Glutamatergic neuron (in vitro differentiated cells): ENCODE data around the gene CERS5. TPM values are rescaled to one million over a fixed set of nuclear protein-coding genes. Genes with fewer than 3 reads are reported as not detected.
A peak's percentile ranks its signal among the peaks of the same experiment; 100 is the strongest.

Experiments
- DNase-seq: peaks from one replicate; pipeline ENCODE4 v3.0.0; 2022
- H3K27ac Mint-ChIP-seq: one replicate; pipeline ENCODE4 v1.8.0; 2020; ENCODE audit warnings: mild to moderate bottlenecking, mixed read lengths, inconsistent platforms; ENCODE audit not compliant: unreplicated experiment
- H3K27me3 Mint-ChIP-seq: one replicate; pipeline ENCODE4 v1.8.0; 2020; ENCODE audit warnings: mild to moderate bottlenecking, moderate library complexity, mixed read lengths, inconsistent platforms; ENCODE audit not compliant: unreplicated experiment
- H3K36me3 Mint-ChIP-seq: one replicate; pipeline ENCODE4 v1.8.0; 2020; ENCODE audit warnings: mild to moderate bottlenecking, mixed read lengths, inconsistent platforms; ENCODE audit not compliant: unreplicated experiment
- H3K4me1 Mint-ChIP-seq: one replicate; pipeline ENCODE4 v1.8.0; 2020; ENCODE audit warnings: mild to moderate bottlenecking, low read depth, mixed read lengths, inconsistent platforms; ENCODE audit not compliant: unreplicated experiment
- H3K4me3 Mint-ChIP-seq: one replicate; pipeline ENCODE4 v1.8.0; 2020; ENCODE audit warnings: mild to moderate bottlenecking, mixed read lengths, inconsistent platforms; ENCODE audit not compliant: unreplicated experiment
- H3K9me3 Mint-ChIP-seq: one replicate; pipeline ENCODE4 v1.8.0; 2020; ENCODE audit warnings: mild to moderate bottlenecking, moderate library complexity, mixed read lengths, inconsistent platforms; ENCODE audit not compliant: unreplicated experiment
- total RNA-seq: library from RNA; stranded (reverse); fragmentation: NEBNext Ultra II Directional; extraction: Animal tissue kit (Norgen Biotek cat#: 25700); gene quantifications from one replicate; pipeline ENCODE4 v1.2.1, GENCODE V29; 2021; ENCODE audit not compliant: unreplicated experiment
- TF ChIP-seq, protein P1 (sequence below): fragments of 200-600 bp; sonication (generic); IDR thresholded peaks from one replicate; pipeline ENCODE4 v1.5.0; 2021; ENCODE audit not compliant: partially characterized antibody, unreplicated experiment

CERS5 gene
- total RNA-seq, 1 donor from 2014 or later, result 125 TPM

- H3K4me3 Mint-ChIP-seq, result no peak overlapping the region
- H3K9me3 Mint-ChIP-seq, result no peaks in the 10 kb centered on the region
- no peaks in the 10 kb centered on the region for H3K4me1 Mint-ChIP-seq
- TF ChIP-seq, protein P1, sequence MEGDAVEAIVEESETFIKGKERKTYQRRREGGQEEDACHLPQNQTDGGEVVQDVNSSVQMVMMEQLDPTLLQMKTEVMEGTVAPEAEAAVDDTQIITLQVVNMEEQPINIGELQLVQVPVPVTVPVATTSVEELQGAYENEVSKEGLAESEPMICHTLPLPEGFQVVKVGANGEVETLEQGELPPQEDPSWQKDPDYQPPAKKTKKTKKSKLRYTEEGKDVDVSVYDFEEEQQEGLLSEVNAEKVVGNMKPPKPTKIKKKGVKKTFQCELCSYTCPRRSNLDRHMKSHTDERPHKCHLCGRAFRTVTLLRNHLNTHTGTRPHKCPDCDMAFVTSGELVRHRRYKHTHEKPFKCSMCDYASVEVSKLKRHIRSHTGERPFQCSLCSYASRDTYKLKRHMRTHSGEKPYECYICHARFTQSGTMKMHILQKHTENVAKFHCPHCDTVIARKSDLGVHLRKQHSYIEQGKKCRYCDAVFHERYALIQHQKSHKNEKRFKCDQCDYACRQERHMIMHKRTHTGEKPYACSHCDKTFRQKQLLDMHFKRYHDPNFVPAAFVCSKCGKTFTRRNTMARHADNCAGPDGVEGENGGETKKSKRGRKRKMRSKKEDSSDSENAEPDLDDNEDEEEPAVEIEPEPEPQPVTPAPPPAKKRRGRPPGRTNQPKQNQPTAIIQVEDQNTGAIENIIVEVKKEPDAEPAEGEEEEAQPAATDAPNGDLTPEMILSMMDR, result no peak
- DNase-seq, result no peak
- peaks cover 3% of the 10 kb centered on the region for H3K27me3 Mint-ChIP-seq
- H3K27ac Mint-ChIP-seq, result no peak overlapping the region
- H3K36me3 Mint-ChIP-seq, result no peaks in the 10 kb centered on the region
These were observed 21.7 kb downstream of the CERS5 start for GRCh38 chr12:50145439-50145838.

DNA sequence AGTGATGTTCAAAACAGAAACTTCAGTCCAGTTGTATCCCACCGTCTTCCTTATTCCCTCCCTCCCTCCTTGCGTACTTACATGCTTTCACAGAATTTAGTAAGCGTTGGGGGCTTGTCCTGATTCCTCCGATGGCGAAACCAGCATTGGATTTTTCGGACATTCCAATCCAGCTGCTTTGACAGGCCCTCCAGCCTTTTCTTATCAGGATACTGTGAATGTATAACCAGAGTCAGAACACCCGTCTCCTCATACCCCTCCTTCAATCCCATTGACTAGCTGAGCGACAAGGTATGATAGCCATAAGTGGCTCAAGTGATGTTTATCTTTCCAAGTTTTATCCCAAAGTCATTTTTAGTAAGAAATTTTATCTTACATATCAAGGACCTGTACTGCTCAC is 24.2 kb downstream of the CERS5 start:
- TF ChIP-seq, protein P1, result no peak
- Mint-ChIP-seq H3K4me3 (no peak overlapping the region), H3K27me3 (peaks cover 3% of the 10 kb centered on the region), H3K27ac (no peak overlapping the region), H3K9me3 (no peaks in the 10 kb centered on the region), H3K4me1 (no peaks in the 10 kb centered on the region), H3K36me3 (no peaks in the 10 kb centered on the region)
- DNase-seq, result no peak

DNA sequence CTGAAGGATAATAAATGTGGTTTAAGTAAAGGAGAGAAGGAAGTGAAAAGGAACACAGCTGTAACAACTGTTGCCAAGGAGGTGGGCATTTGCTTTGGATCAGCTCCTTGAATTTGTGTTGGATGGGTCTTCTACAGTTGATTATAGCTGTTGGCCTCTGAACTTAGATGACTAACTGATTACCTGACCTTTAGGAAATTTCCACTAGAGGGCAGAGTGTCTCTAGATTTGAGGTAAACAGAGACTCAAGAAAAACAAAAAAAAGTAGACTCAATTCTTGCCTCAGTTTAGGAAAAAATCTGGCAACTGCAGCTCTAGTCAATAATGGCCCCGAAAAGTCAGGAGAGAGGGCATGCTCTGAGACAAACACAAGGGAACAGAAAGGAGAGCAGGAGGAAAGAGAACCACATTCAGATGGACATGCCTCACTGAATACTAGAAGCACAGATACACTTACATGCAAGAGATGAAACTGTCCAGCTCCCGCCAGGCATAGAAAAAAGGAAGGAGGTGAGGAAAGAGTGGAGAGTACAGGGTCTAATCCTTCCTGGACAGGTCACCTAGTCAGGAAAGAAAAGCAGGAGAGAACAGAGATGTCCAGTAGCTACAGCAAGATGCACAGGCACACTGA is 34.5 kb downstream of the CERS5 start:
- Mint-ChIP-seq H3K9me3 (peaks cover 6% of the 10 kb centered on the region), H3K4me1 (no peaks in the 10 kb centered on the region), H3K4me3 (no peak overlapping the region), H3K27me3 (peaks cover 3% of the 10 kb centered on the region), H3K27ac (no peak overlapping the region), H3K36me3 (peaks cover 6% of the 10 kb centered on the region)
- no peak for DNase-seq
- TF ChIP-seq, protein P1, result peak; percentile 78

- peaks cover 6% of the 10 kb centered on the region for H3K27me3 Mint-ChIP-seq
- H3K36me3 Mint-ChIP-seq, result peaks cover 6% of the 10 kb centered on the region
- H3K27ac Mint-ChIP-seq, result no peak overlapping the region
These were observed 37.9 kb downstream of the CERS5 start for GRCh38 chr12:50129290-50129689.

DNA sequence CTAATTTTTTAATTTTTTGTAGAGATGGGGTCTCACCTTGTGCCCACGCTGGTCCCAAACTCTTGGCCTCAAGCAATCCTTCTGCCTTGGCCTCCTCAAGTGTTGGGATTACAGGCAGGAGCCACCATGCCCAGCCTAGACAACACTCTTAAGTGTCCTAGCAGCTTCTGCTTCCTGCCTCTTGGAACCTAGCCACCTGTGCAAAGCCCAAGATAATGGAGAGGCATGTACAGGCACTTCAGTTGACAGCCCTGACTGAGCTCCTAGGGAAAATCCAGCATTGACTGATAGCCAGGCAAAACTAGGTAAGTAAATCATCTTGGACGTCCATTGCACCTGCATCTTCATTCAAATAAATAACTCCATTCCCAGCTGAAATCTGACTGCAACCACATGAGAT is 39.6 kb downstream of the CERS5 start:
- Mint-ChIP-seq H3K36me3 (peaks cover 6% of the 10 kb centered on the region), H3K9me3 (peaks cover 1% of the 10 kb centered on the region), H3K27me3 (peaks cover 6% of the 10 kb centered on the region), H3K4me3 (no peak overlapping the region), H3K4me1 (no peaks in the 10 kb centered on the region), H3K27ac (no peak overlapping the region)
- DNase-seq, result no peak
- TF ChIP-seq, protein P1, result no peak

More at GRCh38 chr12:50129290-50129689, 37.9 kb downstream of the CERS5 start:
- DNase-seq, result no peak
- Mint-ChIP-seq H3K4me3 (no peak overlapping the region), H3K4me1 (no peaks in the 10 kb centered on the region), H3K9me3 (peaks cover 1% of the 10 kb centered on the region)
- TF ChIP-seq, protein P1, result no peak
